SK-N-SH (cell line): ENCODE measurements around the gene IL10RB.
"Not testable (repeated sequence)": the region's sequence is repeated elsewhere in the genome, so short reads cannot be mapped to it uniquely, and the experiment has no call there.

ENCODE experiments used
- CHD2 ChIP-seq: fragments of 150-350 bp; IDR thresholded peaks from 2 replicates; pipeline ENCODE4 v1.6.1; 2018; ENCODE audit warnings: low read length; ENCODE audit not compliant: partially characterized antibody
- CTCF ChIP-seq: fragments of 200-600 bp; sonication (generic); IDR thresholded peaks from 2 replicates; pipeline ENCODE4 v1.6.1; 2017; ENCODE audit warnings: antibody characterized with exemption, mild to moderate bottlenecking, moderate library complexity
- EZH2phosphoT487 ChIP-seq: fragments of 200-600 bp; sonication (generic); IDR thresholded peaks from 2 replicates; pipeline ENCODE4 v1.6.1; 2017; ENCODE audit warnings: low read depth, mixed run types, mild to moderate bottlenecking, antibody characterized with exemption, moderate library complexity, borderline replicate concordance
- FOSL2 ChIP-seq: IDR thresholded peaks from 2 replicates; pipeline ENCODE4 v1.4.0; 2012; ENCODE audit warnings: low read depth, mild to moderate bottlenecking, moderate library complexity, borderline replicate concordance
- FOXM1 ChIP-seq: IDR thresholded peaks from 2 replicates; pipeline ENCODE4 v1.4.0; 2012; ENCODE audit warnings: low read depth, mild to moderate bottlenecking
- GABPA ChIP-seq: IDR thresholded peaks from 2 replicates; pipeline ENCODE4 v1.4.0; 2012; ENCODE audit warnings: low read depth, mild to moderate bottlenecking
- NFIC ChIP-seq: IDR thresholded peaks from 2 replicates; pipeline ENCODE4 v1.4.0; 2012; ENCODE audit warnings: borderline replicate concordance
- PBX3 ChIP-seq: IDR thresholded peaks from 2 replicates; pipeline ENCODE4; 2012
- REST ChIP-seq: IDR thresholded peaks from 2 replicates; pipeline ENCODE4 v1.6.1; 2012; ENCODE audit warnings: mild to moderate bottlenecking, low read depth, low read length, moderate library complexity
- RFX5 ChIP-seq: IDR thresholded peaks from 2 replicates; pipeline ENCODE4 v1.6.1; 2012; ENCODE audit warnings: mild to moderate bottlenecking, improper control_type of control experiment, low read length
- TAF1 ChIP-seq: IDR thresholded peaks from 2 replicates; pipeline ENCODE4 v1.6.1; 2012; ENCODE audit warnings: low read depth, mild to moderate bottlenecking, low read length, moderate library complexity, borderline replicate concordance
- TEAD4 ChIP-seq: IDR thresholded peaks from 2 replicates; pipeline ENCODE4 v1.4.0; 2012; ENCODE audit warnings: mild to moderate bottlenecking, borderline replicate concordance; ENCODE audit not compliant: insufficient read depth

GRCh38 chr21:33242846-33243245, 23.3 kb upstream of the IL10RB start:
- TF ChIP-seq CTCF, RFX5, TEAD4, GABPA, CHD2, FOXM1, EZH2phosphoT487, REST, TAF1, FOSL2, NFIC, PBX3: not testable (repeated sequence)
